SK-N-SH treated with all-trans-retinoic acid at 6 μM for 48 hours (cell line): ENCODE measurements around the gene PEAR1.

Source experiments
- ATAC-seq: fragments of 200-7000 bp; cut with Tn5 transposase; 3 replicates; pipeline ENCODE4 v1.9.1; 2020; ENCODE audit warnings: mild to moderate bottlenecking, moderate library complexity
- ARNTL ChIP-seq: fragments of 450-650 bp; formaldehyde crosslinking; IDR thresholded peaks from 2 replicates; pipeline ENCODE4 v1.5.0; 2020; ENCODE audit warnings: low read depth, mild to moderate bottlenecking, moderate library complexity, borderline replicate concordance
- BACH2 ChIP-seq: fragments of 250-450 bp; sonication (Bioruptor Pico); IDR thresholded peaks from 2 replicates; pipeline ENCODE4 v1.9.0; 2021; ENCODE audit warnings: mild to moderate bottlenecking, borderline replicate concordance
- CREB5 ChIP-seq: fragments of 250-450 bp; sonication (Bioruptor Pico); IDR thresholded peaks from 2 replicates; pipeline ENCODE4 v1.5.1; 2020; ENCODE audit warnings: low read depth, mild to moderate bottlenecking, moderate library complexity
- CSDC2 ChIP-seq: fragments of 250-450 bp; sonication (Bioruptor Pico); IDR thresholded peaks from 2 replicates; pipeline ENCODE4 v1.5.0; 2020; ENCODE audit warnings: mild to moderate bottlenecking, moderate library complexity
- CSRNP3 ChIP-seq: fragments of 250-450 bp; sonication (Bioruptor Pico); IDR thresholded peaks from 2 replicates; pipeline ENCODE4 v1.5.1; 2021; ENCODE audit warnings: mild to moderate bottlenecking, moderate library complexity
- ESRRG ChIP-seq: fragments of 250-450 bp; sonication (Bioruptor Pico); IDR thresholded peaks from 2 replicates; pipeline ENCODE4 v1.6.1; 2021; ENCODE audit warnings: mild to moderate bottlenecking
- GLIS3 ChIP-seq: fragments of 250-450 bp; sonication (Bioruptor Pico); IDR thresholded peaks from 2 replicates; pipeline ENCODE4 v1.5.0; 2020; ENCODE audit warnings: mild to moderate bottlenecking, moderate library complexity
- ISL1 ChIP-seq: fragments of 250-450 bp; sonication (Bioruptor Pico); IDR thresholded peaks from 2 replicates; pipeline ENCODE4 v2.1.2; 2022; ENCODE audit warnings: mild to moderate bottlenecking, moderate library complexity
- OSR1 ChIP-seq: fragments of 250-450 bp; sonication (Bioruptor Pico); IDR thresholded peaks from 2 replicates; pipeline ENCODE4 v1.8.0; 2022; ENCODE audit warnings: moderate library complexity, mild to moderate bottlenecking, inconsistent platforms
- PATZ1 ChIP-seq: fragments of 250-450 bp; sonication (Bioruptor Pico); IDR thresholded peaks from 2 replicates; pipeline ENCODE4 v1.8.0; 2020; ENCODE audit warnings: mild to moderate bottlenecking, moderate library complexity, borderline replicate concordance
- POU6F1 ChIP-seq: fragments of 250-450 bp; sonication (Bioruptor Pico); IDR thresholded peaks from 2 replicates; pipeline ENCODE4 v1.8.0; 2021; ENCODE audit warnings: low read depth, mild to moderate bottlenecking, moderate library complexity, borderline replicate concordance
- RARB ChIP-seq: fragments of 250-450 bp; sonication (Bioruptor Pico); IDR thresholded peaks from 2 replicates; pipeline ENCODE4 v1.8.0; 2021; ENCODE audit warnings: mild to moderate bottlenecking, moderate library complexity
- SNAI2 ChIP-seq: fragments of 250-450 bp; sonication (Bioruptor Pico); IDR thresholded peaks from 2 replicates; pipeline ENCODE4 v1.5.0; 2020; ENCODE audit warnings: mild to moderate bottlenecking, moderate library complexity
- TCF4 ChIP-seq: fragments of 250-450 bp; sonication (Bioruptor Pico); IDR thresholded peaks from 2 replicates; pipeline ENCODE4 v1.8.0; 2021; ENCODE audit warnings: mild to moderate bottlenecking, moderate library complexity, borderline replicate concordance
- TOX ChIP-seq: fragments of 250-450 bp; sonication (Bioruptor Pico); IDR thresholded peaks from 2 replicates; pipeline ENCODE4 v1.8.0; 2021; ENCODE audit warnings: mild to moderate bottlenecking, moderate library complexity, borderline replicate concordance
- TSHZ2 ChIP-seq: fragments of 250-450 bp; sonication (Bioruptor Pico); IDR thresholded peaks from 2 replicates; pipeline ENCODE4 v1.5.0; 2020; ENCODE audit warnings: mild to moderate bottlenecking, moderate library complexity
- ZC3H10 ChIP-seq: fragments of 250-450 bp; sonication (Bioruptor Pico); IDR thresholded peaks from 2 replicates; pipeline ENCODE4 v1.5.1; 2021; ENCODE audit warnings: mild to moderate bottlenecking, moderate library complexity
- ZFP3 ChIP-seq: fragments of 250-450 bp; sonication (Bioruptor Pico); IDR thresholded peaks from 2 replicates; pipeline ENCODE4 v1.5.0; 2020; ENCODE audit warnings: mild to moderate bottlenecking, moderate library complexity
- ZNF565 ChIP-seq: fragments of 450-650 bp; formaldehyde crosslinking; conservative IDR thresholded peaks from 2 replicates; pipeline ENCODE4 v1.5.0; 2020; ENCODE audit warnings: low read depth, mild to moderate bottlenecking, moderate library complexity
- ZNF8 ChIP-seq: fragments of 450-650 bp; formaldehyde crosslinking; IDR thresholded peaks from 2 replicates; pipeline ENCODE4 v1.5.0; 2020; ENCODE audit warnings: mild to moderate bottlenecking, moderate library complexity

The PEAR1 gene

GRCh38 chr1:156912310-156912709, 18.8 kb downstream of the PEAR1 start:
- ATAC-seq = no peak
- TF ChIP-seq RARB (CRISPR knock-in tag) (no peak), PATZ1 (CRISPR knock-in tag) (no peak), ZNF565 (no peak), SNAI2 (no peak), ZFP3 (CRISPR knock-in tag) (no peak), OSR1 (CRISPR knock-in tag) (no peak), CSDC2 (no peak), CSRNP3 (CRISPR knock-in tag) (no peak), ZC3H10 (no peak), TOX (no peak), TSHZ2 (no peak), CREB5 (CRISPR knock-in tag) (no peak), GLIS3 (CRISPR knock-in tag) (no peak), ISL1 (CRISPR knock-in tag) (no peak), BACH2 (CRISPR knock-in tag) (no peak)

GRCh38 chr1:156912861-156913808, 19.6 kb downstream of the PEAR1 start:
- ATAC-seq = peak; percentile 52
- TF ChIP-seq ZC3H10 (no peak), TCF4 (CRISPR knock-in tag) (peak; percentile 54), RARB (CRISPR knock-in tag) (no peak)

GRCh38 chr1:156913809-156914387, 20.4 kb downstream of the PEAR1 start:
- no peak for TF ChIP-seq ZNF8 (CRISPR knock-in tag)
- no peak for TF ChIP-seq BACH2 (CRISPR knock-in tag)
- no peak for TF ChIP-seq SNAI2
- TF ChIP-seq PATZ1 (CRISPR knock-in tag) = no peak
- no peak for TF ChIP-seq GLIS3 (CRISPR knock-in tag)
- no peak for TF ChIP-seq OSR1 (CRISPR knock-in tag)
- TF ChIP-seq ESRRG (CRISPR knock-in tag) = no peak
- no peak for TF ChIP-seq TCF4 (CRISPR knock-in tag)
- no peak for TF ChIP-seq CSDC2
- TF ChIP-seq ZNF565 = no peak
- no peak for TF ChIP-seq TSHZ2
- no peak for TF ChIP-seq ISL1 (CRISPR knock-in tag)
- no peak for TF ChIP-seq ARNTL
- no peak for TF ChIP-seq POU6F1 (CRISPR knock-in tag)
- peak; percentile 3 for ATAC-seq
